ENCODE measurements around the gene CASP4.

Gene CASP4

DNA sequence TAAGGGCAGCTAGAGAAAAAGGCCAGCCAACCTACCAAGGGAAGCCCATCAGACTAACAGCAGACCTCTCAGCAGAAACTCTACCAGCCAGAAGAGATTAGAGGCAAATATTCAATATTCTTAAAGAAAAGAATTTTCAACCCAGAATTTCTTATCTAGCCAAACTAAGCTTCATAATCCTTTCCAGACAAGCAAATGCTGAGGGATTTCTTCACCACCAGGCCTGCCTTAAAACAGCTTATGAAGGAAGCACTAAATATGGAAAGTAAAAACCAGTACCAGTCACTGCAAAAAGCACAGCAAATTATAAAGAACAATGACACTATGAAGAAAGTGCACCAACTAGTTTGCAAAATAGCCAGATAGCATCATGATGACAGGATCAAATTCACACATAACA, 39.6 kb downstream of the CASP4 start:
- DNase-seq (ENCODE audit: low read depth), result peak; percentile 55
- no peak overlapping the region for H3K4me3 ChIP-seq (ENCODE audit: low read length)
- TF ChIP-seq, protein P1, sequence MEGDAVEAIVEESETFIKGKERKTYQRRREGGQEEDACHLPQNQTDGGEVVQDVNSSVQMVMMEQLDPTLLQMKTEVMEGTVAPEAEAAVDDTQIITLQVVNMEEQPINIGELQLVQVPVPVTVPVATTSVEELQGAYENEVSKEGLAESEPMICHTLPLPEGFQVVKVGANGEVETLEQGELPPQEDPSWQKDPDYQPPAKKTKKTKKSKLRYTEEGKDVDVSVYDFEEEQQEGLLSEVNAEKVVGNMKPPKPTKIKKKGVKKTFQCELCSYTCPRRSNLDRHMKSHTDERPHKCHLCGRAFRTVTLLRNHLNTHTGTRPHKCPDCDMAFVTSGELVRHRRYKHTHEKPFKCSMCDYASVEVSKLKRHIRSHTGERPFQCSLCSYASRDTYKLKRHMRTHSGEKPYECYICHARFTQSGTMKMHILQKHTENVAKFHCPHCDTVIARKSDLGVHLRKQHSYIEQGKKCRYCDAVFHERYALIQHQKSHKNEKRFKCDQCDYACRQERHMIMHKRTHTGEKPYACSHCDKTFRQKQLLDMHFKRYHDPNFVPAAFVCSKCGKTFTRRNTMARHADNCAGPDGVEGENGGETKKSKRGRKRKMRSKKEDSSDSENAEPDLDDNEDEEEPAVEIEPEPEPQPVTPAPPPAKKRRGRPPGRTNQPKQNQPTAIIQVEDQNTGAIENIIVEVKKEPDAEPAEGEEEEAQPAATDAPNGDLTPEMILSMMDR (conservative IDR thresholded peaks at IDR 0.05; ENCODE audit: low read depth, low read length), result no peak

DNA sequence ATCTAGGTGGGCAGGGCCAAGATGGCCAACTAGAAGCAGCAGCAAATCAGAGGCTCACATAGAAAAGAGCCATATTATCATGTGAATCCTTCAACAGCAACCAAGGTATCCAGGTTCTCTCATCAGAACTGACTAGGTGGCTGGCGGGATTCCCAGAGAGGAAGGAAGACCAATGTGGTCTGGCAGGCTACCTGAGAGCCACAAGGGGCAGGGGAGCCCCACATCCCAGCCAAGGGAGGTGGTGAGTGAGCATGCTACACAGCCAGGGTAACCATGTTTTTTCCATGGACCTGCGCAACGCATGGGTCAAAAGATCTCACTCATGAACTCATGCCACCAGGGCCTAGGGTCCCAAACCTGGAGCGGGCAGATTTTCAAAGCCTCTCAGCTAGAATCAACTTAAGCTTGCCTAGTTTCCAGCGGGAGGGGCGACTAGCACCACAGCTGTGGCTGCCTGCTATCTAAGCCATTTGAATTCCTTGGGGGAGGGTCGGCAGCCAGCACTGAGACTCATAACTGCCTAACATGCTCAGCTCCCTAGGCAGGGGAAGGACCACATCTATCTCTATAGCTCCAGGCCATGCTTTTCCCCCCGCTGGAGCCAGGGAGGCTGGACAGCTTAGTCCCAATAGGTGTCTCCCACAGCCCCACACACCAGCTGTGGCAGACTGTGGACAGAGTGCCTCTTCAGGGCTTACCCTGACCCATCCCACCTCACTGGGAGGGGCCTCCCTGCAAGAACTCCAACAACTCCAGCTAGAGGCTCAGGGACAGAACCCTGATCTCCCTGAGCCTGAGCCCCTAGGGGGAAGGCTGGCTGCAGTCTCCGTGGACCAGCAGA, 41.4 kb downstream of the CASP4 start:
- no peak for DNase-seq (ENCODE audit: low read depth)
- TF ChIP-seq, protein P1 (conservative IDR thresholded peaks at IDR 0.05; ENCODE audit: low read depth, low read length), result no peak
- no peak overlapping the region for H3K4me3 ChIP-seq (ENCODE audit: low read length)

DNA sequence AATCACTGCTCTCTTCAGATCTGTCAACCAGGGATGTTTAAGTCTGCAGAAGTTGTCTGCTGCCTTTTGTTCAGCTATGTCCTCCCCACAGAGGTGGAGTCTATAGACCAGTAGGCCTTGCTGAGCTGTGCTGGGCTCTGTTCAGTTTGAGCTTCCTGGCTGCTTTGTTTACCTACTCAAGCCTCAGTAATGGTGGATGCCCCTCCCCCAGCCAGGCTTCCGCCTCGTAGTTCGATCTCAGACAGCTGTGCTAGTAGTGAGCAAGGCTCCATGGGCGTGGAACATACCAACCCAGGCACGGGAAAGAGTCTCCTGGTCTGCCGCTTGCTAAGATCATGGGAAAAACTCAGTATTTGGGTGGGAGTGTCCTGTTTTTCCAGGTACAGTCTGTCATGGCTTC, 42.5 kb downstream of the CASP4 start:
- DNase-seq (ENCODE audit: low read depth), result no peak
- no peak overlapping the region for H3K4me3 ChIP-seq (ENCODE audit: low read length)
- TF ChIP-seq, protein P1 (conservative IDR thresholded peaks at IDR 0.05; ENCODE audit: low read depth, low read length), result no peak

DNA sequence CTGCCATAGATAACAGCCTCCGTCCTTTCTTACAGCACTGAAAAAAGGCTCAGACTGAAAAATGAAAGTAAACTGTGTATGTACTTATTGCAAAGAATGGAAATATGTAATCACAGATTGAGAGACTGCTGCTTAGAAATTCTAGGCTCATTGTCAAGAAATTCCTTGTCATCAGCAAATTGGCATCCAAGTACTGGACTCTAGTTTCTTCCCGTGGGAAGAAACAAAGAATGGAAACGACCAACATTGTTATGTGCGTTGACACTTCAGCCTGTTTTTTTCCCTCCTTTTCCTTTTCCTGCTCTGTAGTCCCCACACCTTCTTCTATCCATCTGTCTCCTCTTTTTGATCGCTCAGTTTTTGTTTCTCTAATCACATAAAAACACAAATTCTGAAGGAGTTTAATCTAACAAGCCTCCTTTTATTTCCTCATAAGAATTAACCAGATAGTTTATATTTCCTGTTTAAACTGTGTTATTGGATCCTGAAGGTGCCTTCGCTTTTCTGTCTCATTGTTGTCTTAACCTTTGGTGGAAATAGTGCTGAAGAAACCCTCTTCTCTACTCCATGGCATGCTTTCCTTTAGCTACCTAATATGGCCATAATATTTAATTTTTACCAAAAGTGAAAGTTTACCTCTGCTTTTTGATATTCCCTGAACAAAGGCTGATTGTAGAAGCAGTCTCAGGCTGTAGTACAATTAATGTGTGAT, 50.1 kb downstream of the CASP4 start:
- TF ChIP-seq, protein P1 (conservative IDR thresholded peaks at IDR 0.05; ENCODE audit: low read depth, low read length), result no peak
- peak; percentile 67 for DNase-seq (ENCODE audit: low read depth)

DNA sequence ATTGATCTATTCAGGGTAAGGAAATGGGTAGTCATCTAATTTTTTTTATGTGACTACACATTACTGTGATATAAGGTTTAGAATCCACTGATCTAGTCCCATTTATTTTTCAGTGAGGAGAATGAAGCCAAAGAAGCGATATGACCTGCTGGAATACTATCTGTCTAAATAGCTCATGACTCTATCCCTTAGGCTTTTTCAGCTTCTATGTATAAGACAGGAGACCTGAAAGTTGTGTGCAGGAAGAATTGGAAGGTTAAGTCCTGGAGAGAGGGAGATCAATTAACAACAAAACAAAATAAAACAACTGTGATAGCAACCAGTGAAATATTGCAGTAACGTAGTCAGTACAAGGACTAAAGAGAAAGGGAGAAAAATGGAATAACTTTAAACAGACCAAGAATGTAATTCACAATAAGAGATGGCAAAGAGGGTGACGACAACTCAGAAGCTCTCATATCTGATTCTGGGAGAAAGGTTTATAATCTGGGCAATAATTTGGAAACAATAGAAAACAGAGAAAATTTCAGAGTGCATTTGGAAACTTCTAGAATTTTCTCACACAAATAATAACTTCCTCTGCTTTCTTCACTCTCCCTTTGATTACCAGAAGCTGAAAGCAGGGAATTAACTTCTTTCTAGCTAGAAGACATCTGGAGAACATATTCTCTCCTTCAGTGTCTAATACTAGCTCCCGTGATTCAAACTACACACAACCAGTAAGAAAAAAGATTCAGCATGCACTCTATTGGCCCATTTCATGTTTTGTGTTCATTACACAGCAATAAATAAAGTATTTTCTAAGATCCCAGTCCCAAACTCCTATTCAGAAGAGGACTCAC, 50.9 kb downstream of the CASP4 start:
- TF ChIP-seq, protein P1 (conservative IDR thresholded peaks at IDR 0.05; ENCODE audit: low read depth, low read length), result no peak
- DNase-seq (ENCODE audit: low read depth), result no peak
- H3K4me3 ChIP-seq (ENCODE audit: low read length), result no peak overlapping the region

More for the DNA sequence above, 50.1 kb downstream of the CASP4 start:
- H3K4me3 ChIP-seq (ENCODE audit: low read length), result no peak overlapping the region

DNA sequence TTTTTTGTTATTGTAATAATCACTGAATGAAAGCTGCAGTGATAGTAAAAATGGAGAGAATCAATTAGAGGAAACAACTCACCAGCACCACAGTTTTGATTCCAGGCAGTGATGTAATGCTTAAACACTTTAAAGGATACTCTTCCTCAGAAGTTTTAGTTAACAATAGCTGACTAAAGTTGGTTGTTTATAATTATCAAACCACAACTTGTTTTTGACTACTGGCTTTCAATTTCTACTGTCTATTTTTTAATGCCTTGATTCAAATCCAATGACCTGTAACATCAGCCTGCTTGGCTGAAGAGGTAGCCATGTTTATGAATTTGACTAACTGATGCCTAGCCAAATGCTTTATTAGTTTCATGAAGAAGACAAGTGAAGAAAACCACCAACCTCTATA, 51.9 kb downstream of the CASP4 start:
- no peak overlapping the region for H3K4me3 ChIP-seq (ENCODE audit: low read length)
- TF ChIP-seq, protein P1 (conservative IDR thresholded peaks at IDR 0.05; ENCODE audit: low read depth, low read length), result no peak
- DNase-seq (ENCODE audit: low read depth), result no peak

Data from retinal pigment epithelial cell (primary cell).